H1 (cell line): ENCODE results near the gene NR2F1-AS1. TPM values are rescaled to one million over a fixed set of nuclear protein-coding genes. Genes with fewer than 3 reads are reported as not detected.

Experiments used
- EZH2 ChIP-seq: fragments of 200-600 bp; sonication (generic); IDR thresholded peaks from 2 replicates; pipeline ENCODE4 v1.7.1; 2012; ENCODE audit warnings: low read depth, mild to moderate bottlenecking, moderate library complexity, low read length, inconsistent platforms; ENCODE audit not compliant: severe bottlenecking
- SIRT6 ChIP-seq: IDR thresholded peaks from one replicate; pipeline ENCODE4 v1.7.1; 2012; ENCODE audit warnings: low read length, inconsistent platforms
- TAF1 ChIP-seq: IDR thresholded peaks from 2 replicates; pipeline ENCODE4 v1.6.1; 2011; ENCODE audit warnings: mild to moderate bottlenecking, low read depth, low read length
- polyA plus RNA-seq, 7 experiments: library from polyadenylated mRNA; depleted of rRNA in 3 of 7; stranded (reverse) in 5 of 7; unstranded in 2 of 7; fragments of >200 nt in 5 of 7; fragments of 200-250 nt in 2 of 7; gene quantifications; 1 replicate in 5 of 7; 2 replicates in 1 of 7; 4 replicates in 1 of 7; pipeline versions ENCODE4 v1.2.1 to v1.2.3, GENCODE V29; 2011 to 2013; ENCODE audit warnings: missing spikeins in 2 of 7, mixed read lengths in 2 of 7
- total RNA-seq: library from RNA; stranded (reverse); fragmentation: NEBNext Ultra II Directional; extraction: Animal tissue kit (Norgen Biotek cat#: 25700); gene quantifications from 2 replicates; pipeline ENCODE4 v1.2.1, GENCODE V29; 2021
- TF ChIP-seq, protein P1 (sequence below): fragments of 300-600 bp; sonication (generic); IDR thresholded peaks from 2 replicates; pipeline ENCODE4 v1.7.1; 2012; ENCODE audit warnings: low read length, moderate library complexity, mild to moderate bottlenecking, inconsistent platforms; ENCODE audit not compliant: insufficient replicate concordance

NR2F1-AS1 gene
- total and polyA plus RNA-seq, 2 of the 8 experiments (the other 6 are each of a cell fraction or from before 2014, with no cell fraction given), result 1.6 to 5.6 TPM

DNA sequence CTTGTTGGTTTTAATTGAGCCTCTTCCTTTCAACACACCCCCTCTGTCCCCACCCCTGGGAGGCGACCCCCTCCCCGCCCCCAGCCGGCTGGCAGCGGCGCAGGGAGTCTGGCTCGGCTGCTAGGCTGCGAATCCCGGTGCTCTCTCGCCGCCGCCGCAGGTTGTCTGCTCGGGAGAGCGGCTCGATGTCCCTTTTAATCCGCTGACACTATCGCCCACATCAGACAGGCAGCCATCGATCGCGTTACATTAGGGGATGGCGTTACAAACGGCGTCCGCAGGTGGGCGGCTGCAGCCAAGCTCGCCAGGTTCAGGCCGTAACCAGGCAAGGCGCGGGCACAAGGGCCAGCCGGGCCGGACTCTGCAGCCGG is 1.3 kb downstream of the NR2F1-AS1 start (continued):
- TF ChIP-seq, protein P1, sequence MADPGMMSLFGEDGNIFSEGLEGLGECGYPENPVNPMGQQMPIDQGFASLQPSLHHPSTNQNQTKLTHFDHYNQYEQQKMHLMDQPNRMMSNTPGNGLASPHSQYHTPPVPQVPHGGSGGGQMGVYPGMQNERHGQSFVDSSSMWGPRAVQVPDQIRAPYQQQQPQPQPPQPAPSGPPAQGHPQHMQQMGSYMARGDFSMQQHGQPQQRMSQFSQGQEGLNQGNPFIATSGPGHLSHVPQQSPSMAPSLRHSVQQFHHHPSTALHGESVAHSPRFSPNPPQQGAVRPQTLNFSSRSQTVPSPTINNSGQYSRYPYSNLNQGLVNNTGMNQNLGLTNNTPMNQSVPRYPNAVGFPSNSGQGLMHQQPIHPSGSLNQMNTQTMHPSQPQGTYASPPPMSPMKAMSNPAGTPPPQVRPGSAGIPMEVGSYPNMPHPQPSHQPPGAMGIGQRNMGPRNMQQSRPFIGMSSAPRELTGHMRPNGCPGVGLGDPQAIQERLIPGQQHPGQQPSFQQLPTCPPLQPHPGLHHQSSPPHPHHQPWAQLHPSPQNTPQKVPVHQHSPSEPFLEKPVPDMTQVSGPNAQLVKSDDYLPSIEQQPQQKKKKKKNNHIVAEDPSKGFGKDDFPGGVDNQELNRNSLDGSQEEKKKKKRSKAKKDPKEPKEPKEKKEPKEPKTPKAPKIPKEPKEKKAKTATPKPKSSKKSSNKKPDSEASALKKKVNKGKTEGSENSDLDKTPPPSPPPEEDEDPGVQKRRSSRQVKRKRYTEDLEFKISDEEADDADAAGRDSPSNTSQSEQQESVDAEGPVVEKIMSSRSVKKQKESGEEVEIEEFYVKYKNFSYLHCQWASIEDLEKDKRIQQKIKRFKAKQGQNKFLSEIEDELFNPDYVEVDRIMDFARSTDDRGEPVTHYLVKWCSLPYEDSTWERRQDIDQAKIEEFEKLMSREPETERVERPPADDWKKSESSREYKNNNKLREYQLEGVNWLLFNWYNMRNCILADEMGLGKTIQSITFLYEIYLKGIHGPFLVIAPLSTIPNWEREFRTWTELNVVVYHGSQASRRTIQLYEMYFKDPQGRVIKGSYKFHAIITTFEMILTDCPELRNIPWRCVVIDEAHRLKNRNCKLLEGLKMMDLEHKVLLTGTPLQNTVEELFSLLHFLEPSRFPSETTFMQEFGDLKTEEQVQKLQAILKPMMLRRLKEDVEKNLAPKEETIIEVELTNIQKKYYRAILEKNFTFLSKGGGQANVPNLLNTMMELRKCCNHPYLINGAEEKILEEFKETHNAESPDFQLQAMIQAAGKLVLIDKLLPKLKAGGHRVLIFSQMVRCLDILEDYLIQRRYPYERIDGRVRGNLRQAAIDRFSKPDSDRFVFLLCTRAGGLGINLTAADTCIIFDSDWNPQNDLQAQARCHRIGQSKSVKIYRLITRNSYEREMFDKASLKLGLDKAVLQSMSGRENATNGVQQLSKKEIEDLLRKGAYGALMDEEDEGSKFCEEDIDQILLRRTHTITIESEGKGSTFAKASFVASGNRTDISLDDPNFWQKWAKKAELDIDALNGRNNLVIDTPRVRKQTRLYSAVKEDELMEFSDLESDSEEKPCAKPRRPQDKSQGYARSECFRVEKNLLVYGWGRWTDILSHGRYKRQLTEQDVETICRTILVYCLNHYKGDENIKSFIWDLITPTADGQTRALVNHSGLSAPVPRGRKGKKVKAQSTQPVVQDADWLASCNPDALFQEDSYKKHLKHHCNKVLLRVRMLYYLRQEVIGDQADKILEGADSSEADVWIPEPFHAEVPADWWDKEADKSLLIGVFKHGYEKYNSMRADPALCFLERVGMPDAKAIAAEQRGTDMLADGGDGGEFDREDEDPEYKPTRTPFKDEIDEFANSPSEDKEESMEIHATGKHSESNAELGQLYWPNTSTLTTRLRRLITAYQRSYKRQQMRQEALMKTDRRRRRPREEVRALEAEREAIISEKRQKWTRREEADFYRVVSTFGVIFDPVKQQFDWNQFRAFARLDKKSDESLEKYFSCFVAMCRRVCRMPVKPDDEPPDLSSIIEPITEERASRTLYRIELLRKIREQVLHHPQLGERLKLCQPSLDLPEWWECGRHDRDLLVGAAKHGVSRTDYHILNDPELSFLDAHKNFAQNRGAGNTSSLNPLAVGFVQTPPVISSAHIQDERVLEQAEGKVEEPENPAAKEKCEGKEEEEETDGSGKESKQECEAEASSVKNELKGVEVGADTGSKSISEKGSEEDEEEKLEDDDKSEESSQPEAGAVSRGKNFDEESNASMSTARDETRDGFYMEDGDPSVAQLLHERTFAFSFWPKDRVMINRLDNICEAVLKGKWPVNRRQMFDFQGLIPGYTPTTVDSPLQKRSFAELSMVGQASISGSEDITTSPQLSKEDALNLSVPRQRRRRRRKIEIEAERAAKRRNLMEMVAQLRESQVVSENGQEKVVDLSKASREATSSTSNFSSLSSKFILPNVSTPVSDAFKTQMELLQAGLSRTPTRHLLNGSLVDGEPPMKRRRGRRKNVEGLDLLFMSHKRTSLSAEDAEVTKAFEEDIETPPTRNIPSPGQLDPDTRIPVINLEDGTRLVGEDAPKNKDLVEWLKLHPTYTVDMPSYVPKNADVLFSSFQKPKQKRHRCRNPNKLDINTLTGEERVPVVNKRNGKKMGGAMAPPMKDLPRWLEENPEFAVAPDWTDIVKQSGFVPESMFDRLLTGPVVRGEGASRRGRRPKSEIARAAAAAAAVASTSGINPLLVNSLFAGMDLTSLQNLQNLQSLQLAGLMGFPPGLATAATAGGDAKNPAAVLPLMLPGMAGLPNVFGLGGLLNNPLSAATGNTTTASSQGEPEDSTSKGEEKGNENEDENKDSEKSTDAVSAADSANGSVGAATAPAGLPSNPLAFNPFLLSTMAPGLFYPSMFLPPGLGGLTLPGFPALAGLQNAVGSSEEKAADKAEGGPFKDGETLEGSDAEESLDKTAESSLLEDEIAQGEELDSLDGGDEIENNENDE, result no peak
- no peak for TF ChIP-seq TAF1
- no peak for TF ChIP-seq SIRT6
- no peak for TF ChIP-seq EZH2
